RPMI7951 (cell line): ENCODE data around the gene RALGAPA1. TPM values are rescaled to one million over a fixed set of nuclear protein-coding genes. Genes with fewer than 3 reads are reported as not detected.
"Not testable (repeated sequence)": the region's sequence is repeated elsewhere in the genome, so short reads cannot be mapped to it uniquely, and the experiment has no call there.

ENCODE experiments used
- DNase-seq: peaks from one replicate; pipeline ENCODE4 v3.0.0-alpha.2; 2012; ENCODE audit warnings: low read depth
- total RNA-seq: library from RNA; depleted of rRNA; stranded (reverse); fragments of >200 nt; shearing (Covaris generic); gene quantifications from 2 replicates; pipeline ENCODE4 v1.2.3, GENCODE V29; 2014

Gene RALGAPA1
- total RNA-seq, 1 experiment from 2014 or later: 16.0 TPM

DNA sequence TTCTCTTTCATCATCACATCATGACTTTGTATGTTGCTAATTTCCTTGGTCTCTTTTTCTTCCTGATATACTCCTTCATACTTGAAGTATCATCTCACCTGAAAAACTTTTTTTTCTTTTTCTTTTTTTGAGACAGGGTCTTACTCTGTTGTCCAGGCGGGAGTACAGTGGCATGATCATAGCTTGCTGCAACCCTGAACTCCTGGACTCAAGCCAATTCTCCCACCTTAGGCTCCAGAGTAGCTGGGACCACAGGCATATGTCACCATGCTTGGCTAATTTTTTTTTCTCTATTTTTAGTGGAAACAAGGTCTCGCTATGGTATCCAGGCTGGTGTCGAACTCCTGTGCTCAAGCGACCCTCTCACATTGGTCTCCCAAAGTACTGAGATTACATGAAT, 107.6 kb downstream of the RALGAPA1 start:
- no peak for DNase-seq

DNA sequence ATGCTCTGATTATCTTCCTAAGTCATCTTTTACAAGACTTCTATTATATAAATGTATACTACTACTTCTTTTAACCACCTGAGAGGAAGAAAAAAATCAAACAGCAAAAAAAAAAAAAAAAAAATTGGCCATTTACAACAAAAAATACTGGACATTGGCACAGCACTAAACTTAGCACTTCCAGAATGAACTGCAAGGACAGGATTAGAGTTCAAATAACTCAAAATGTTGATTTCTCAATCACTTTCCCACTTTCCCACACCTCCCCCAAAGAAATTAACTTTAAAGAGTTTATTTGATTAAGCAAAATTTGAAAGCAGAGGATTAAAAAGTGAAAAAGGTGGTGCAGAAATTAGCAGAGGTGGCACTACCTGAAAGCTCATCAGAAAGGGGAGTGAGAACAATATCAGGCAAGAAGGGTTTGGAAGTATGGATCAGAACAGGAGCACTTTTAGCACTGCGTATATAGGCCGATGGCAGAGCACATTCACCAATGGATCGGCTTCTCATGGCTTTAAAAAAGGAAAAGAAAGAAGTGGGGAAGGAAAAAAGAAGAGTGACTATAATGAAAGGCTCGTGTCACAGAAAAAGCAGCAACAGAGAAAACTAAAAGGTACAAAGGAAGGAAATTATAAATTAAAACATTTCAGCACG, 109.2 kb downstream of the RALGAPA1 start:
- DNase-seq: no peak

DNA sequence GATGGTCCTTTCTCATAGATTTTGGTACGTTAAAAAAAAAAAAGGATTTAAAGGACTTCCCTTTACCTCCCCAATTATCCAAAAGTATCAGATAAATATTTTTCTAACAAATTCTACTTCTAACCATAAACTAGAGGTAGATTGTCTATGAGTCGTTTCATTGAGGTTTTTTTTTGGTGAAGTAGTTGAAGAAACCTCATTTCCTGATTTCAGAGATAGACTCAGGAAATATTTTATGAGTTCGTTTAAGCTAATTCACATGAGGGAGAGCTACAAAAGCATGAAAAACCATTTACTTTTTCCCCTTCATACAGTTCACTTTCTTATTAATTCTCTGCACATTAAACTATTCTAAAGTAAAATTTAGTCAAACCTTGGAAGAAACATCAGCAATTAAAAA, 112.5 kb downstream of the RALGAPA1 start:
- no peak for DNase-seq

DNA sequence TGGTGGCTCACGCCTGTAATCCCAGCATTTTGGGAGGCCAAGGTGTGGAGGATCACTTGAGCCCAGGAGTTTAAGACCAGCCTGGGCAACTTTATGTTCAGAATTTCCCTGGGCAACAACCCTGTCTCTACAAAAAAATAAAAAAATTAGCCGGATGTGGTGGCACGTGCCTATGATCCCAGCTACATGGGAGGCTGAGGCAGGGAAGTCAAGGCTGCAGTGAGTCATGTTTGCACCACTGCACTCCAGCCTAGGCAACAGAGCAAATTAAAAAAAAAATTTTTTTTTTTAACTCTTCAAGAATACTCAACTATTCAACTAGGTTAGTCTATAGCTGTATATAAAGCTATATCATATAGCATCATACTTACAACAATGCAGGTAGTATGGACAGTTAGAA, 113.0 kb downstream of the RALGAPA1 start:
- DNase-seq: no peak

DNA sequence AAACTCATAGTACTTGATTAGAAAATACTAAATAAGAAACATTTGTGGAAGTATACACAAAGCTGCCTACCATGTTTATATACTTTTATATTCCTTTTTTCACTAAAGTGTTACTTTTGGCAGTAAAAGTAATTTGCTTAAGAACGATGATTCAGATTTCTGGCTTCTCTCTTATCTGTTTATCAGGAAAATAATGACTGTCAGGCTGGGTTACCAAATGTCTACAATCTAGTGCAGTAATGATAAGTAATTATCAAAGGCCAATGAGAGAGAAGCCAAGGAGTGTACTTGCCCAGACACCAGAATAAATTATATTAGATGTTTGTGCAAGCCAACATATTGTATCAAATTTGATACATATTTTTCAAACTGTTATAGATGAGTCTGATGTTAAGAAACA, 113.4 kb downstream of the RALGAPA1 start:
- no peak for DNase-seq

DNA sequence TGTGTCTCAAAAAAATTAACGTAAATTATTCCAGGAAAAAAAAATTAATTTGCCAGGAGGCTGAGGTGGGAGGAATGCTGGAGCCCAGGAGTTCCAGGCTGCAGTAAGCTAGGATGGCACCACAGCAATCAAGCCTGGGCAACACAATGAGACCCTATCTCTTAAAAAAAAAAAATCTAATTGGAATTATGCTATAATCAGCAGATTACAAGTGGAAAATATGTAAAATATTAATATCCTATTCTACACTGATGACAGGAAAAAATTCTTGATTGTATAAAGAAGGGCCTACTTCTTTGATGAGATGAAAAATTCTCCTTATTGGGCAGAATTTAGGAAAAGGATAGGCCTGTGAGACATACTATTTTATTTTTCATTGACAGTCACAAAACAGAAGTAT, 114.0 kb downstream of the RALGAPA1 start:
- DNase-seq: no peak

DNA sequence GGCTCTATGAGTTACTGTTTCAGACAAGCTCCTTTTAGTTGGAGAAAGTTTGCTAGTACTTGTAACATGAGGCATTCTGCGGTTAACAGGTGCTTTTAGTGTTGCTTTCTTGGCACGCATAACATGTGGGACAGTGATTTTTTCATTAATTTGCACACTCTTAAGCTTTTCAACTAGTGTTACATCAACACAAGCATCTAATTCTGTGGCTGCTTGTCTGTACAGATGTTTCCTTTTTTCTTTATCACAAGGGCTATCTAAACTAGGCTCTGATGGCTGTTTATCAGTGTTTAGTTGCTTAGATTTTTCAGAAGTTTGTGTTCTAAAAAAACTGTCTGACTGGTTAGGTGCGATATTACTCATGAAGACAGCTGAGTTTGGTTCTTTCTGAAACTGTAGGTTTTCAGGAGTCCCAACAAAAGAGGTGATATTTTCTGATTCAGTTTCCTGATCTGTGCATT, 120.1 kb downstream of the RALGAPA1 start:
- no peak for DNase-seq

DNA sequence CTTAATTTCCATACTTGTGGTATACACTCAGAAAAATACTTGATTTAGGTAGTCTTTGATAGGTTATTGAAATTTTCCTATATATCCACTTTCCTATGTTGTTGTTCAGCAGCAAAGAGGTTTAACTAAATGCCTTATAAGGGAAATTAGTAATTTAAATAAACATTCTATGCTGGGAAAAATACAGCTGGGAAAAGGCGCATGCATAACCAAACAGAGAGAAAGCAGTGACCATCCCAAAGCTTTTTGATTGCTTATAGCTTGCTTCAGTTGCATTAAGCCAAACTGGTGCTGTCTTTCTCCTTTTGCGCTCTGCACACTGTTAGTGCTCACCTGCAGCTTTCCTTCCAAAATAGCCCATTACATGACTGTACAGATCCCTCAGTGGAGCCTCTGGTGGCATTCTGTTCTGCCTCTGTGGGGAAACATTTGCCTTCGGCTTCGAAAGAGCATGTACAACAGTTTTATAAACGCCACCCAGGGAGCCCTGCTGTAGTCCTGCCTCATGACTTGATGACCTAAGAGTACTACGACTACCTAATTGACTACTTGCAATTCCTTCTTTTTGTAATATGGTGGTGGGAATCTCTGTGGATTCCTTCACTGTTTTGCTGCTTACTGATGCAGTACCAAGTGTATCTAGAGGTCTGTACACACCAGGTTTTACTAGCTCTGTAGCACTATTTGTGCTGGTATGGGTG, 120.8 kb downstream of the RALGAPA1 start:
- DNase-seq: no peak

DNA sequence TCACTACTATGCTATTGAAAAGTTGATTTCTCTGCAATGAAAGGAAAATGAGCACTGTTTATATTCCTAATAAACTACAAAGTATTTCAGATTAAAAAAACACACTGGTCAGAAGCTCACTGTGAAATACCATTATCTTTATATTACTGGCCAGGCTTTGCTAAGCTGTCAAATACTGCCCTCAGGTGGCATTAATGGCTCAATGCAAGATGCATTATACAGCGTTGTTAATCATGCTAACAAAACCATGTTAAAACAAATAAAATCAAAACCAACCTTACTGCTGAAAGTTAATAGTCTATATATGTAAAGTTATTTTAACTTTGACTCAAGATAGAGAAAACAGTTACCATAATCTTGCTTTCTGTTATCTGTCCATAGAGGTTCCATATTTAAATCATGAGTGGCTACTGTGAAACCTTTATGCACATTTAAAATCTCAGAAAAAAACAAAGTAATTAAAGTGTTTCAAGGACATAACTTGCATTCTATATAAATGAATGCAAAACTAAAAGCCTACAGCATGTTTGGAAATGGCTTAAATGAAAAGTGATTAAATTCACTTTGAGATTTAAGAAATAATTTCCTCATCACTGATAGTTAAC, 121.7 kb downstream of the RALGAPA1 start:
- peak; percentile 43 for DNase-seq

DNA sequence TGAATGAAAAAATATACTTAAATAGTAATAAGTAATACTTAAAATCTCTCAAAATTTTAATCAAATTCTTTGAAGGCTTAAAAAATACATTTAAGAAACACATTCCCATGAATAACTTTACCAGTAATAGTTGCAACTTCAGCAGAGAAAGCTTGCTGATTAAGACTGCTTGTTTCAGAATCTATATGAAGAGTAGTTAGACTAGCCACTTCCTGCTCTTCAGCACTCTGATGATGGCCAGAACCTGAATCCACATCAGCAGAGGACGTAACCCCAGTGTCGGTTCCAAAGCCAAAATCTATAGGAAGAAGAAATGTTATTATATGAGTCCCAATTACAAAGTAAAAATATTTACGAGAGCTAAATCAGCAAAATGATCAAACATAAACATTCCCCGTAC, 125.4 kb downstream of the RALGAPA1 start:
- DNase-seq: not testable (repeated sequence)

DNA sequence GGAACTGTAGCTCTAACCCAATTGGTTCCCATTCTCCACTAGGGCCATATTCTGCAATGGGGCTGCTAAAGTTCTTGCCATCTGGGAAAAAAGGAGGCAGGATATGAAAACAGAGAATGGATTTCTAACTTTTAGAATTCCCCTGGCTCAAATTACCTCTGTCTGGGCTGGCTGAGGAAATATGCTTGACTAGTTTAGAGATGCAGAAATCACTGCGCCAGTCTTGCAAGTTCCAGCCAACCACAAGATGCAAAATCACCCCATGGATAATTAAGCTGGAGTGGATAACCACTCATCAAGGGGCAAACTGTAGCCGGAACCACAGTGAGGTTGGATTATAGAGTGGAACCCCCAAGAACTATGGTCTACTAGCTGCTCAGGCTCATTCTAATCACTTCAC, 126.3 kb downstream of the RALGAPA1 start:
- DNase-seq: no peak

DNA sequence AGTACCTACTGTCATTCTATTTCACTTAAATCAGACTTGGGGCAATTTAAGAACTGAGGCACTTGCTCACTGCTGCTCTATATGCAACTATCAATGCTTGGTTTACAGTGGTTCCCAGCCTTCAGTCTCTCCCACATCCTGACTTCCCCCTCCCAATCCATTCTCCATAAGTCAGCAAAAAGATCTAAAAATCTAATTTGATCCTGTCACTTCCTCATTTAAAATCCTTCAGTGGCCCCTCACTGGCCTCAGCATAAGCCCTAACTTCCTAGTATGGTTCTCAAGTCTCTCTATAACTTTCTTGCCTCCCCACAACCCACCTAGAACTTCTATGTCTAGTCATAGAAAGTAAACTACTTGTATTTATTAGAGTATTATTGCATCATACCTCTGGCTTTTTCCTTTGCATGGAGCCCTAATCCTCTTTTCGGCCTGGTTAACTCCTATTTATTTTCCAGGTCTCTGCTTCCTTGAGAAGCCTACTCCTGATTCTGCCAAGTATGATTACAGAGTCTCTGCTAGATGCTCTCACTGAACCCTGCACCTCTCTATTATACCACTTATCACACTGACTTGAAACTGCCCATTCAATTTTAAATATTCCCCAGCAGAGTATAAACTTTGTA, 130.6 kb downstream of the RALGAPA1 start:
- DNase-seq: no peak

DNA sequence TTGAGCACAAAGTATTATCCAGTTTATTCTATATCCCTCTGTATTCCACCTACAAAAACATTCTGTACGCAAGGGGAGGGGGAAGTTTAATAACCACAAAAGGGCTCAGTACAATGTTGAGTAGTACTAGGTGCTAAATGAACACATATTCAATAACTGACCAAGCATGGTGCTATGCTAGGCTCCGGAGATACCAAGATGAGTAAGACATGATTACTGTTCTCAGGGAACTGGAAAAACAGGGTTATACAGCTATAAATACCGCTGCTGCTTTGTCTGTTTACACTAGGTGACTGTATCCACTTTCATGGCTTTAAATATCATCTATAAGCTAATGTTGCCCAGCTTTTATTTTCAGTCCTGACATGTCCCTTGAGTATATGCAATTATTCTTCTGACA, 139.3 kb downstream of the RALGAPA1 start:
- DNase-seq: no peak

DNA sequence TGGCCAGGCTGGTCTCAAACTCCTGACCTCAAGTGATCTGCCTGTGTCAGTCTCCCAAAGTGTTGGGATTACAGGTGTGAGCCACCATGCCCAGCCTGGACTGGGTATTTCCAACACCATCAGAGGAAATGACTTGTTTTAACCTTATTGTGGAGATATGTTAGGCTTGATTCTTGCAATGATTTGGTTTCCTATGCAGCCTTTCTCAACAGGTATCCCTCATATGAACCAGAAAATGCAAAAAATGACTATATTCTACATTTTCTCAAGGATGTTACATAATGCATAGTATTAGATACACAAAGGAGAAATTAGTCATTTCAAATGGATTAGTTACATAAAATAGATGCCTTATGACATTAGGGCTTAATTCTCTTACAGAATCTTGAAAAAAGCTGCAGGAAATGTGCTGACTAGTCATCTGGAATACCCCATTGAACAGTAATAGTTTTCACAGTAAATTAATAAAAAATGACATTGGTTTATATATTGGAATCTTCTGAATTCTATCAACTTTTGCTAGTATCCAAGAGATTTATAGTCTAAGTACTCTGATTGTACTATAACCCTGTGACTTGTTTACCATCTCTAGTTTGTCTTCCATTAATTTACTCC, 142.6 kb downstream of the RALGAPA1 start:
- no peak for DNase-seq

DNA sequence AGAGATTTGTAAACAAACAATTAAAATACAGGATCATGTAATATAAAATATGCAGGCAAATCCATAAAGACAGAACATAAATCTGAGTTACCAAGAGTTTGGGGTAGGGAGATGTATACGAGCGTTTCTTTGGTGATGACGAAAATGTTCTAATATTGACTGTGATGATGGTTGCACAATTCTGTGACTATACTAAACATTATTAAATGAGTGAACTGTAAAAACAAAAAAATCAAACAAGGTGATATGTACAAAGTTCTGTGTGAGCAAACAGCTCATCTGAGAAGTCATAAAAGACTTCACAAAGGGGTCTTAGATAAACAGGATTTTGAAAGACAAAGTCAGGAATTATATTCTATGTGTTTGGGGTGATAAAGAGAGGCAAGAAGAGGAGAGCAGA, 147.2 kb downstream of the RALGAPA1 start:
- no peak for DNase-seq

DNA sequence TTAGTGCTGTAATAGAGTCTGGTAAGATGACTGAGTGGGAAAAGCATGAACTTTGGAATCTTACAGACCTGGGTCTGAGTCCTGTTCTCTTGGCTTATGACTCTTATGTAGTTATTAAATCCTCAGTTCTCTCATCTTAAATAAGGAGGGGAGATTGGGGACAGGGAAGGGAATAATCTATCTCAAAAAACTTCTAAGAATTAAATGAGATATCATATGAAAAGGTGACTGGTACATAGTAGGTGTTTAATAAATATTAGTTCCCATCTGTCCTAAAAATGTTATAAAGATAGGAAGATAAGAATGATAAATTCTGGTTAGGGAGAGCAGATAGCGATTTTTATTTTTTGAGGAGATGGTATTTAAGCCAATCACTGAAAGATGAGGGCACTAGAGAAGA, 156.1 kb downstream of the RALGAPA1 start:
- no peak for DNase-seq

DNA sequence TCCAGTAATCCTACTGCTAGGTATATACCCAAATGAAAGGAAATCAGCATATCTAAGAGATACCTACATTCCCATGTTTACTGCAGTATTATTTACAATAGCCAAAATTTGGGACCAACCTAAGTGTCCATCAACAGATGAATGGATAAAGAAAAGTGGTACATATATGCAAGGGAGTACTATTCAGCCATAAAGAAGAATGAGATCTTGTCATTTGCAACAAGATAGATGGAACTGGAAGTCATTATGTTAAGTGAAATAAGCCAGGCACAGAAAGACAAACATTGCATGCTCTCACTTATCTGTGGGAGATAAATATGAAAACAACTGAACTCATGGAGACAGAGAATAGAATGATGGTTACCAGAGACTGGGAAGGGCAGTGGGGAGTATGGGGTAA, 165.6 kb downstream of the RALGAPA1 start:
- DNase-seq: no peak

DNA sequence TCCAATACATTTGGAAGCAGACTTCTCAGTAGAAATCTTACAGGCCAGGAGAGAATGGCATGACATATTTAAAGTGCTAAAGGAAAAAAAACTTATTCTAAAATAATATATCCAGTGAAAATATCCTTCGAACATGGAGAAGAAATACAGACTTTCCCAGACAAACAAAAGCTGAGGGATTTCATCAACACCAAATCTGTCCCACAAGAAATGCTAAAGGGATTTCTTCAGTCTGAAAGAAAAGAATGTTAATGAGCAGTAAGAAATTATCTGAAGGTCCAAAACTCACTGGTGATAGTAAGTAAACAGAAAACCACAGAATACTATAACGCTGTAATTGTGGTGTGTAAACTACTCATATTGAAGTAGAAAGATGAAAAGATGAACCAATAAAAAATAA, 171.2 kb downstream of the RALGAPA1 start:
- DNase-seq: no peak

DNA sequence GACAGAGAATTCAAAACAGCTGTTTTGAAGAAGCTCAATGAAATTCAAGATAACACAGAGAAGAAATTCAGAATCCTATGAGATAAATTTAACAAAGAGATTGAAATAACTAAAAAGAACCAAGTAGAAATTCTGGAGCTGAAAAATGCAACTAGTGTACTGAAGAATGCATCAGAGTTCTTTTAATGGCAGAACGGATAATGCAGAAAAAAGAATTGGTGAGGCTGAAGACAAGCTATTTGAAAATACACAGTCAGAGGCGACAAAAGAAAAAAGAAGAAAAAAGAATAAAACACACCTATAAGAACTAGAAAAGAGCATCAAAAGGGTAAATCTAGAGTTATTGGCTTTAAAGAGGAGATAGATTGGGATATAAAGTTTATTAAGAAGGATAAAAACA, 171.8 kb downstream of the RALGAPA1 start:
- DNase-seq: no peak

DNA sequence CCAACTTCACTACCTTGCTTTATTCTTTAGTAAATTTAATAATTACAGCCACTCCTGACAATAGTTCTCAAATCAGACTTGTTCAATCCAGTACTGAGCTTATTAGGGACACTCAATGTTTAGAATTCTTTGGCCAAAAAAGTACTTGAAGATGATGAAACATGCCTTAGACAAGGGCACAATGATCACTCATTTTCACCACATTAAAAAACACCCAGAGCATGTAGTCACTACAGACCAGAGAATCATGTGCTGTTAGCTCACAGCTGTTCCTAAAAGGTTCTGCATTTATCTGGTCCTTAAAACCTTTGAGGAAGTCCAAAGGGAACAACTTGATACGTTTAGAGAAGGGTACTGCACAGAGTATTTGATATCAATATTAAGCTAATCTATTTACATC, 176.4 kb downstream of the RALGAPA1 start:
- DNase-seq: no peak

DNA sequence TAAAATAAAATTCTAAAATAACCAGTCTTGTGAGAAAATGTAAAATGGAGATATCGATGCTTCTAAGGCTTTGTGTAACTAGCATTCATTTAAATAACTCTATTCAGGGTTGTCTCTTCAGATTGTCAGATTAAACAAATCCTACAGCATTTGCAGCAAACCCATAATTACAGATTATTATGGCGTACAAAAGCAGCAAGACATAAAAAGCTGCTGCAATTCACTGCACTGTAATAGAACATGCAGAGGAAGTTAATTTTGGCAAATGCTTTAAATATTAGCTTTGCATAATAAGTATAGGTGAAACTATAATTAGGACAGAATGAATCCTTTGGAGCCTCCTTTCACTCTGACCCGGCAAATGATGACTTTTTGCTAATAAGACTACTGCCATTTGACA, 176.8 kb downstream of the RALGAPA1 start:
- DNase-seq: no peak

DNA sequence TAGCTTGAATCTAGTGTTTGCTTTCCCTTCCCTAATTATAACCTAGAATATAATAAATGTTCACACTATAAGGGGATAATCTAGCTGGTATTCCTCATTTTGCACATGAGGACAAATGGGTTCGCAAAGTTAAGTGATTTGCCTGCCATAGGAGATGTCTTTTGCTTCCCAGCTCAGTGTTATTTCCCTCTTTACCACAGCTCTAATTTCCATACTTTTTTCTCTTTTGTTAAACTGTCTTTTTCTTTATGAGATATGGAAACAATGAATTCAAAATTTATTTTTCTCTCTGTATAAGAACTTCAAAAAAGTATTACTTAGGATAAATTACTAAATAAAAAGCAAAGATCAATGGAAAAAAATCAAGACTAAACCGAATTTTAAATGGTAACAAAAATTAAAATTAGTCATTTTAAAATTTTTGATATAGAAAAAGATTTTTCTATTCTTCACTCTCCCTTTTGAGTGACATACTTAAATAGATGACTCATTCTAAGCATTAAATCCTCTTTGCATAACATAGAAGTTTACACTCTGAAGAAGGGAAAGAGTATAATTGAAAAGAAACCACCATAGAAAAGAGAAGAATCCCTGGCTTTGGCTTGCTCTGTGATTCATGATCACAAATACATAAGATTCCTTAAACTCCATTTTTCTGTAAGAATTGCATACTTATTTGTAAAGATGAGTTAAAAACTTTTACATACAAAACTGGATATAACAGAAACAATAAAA, 177.9 kb downstream of the RALGAPA1 start:
- no peak for DNase-seq
